Osteocyte (in vitro differentiated cells): Measurements from ENCODE around the gene CACFD1. TPM values are rescaled to one million over a fixed set of nuclear protein-coding genes. Genes with fewer than 3 reads are reported as not detected.

Experiments used
- DNase-seq: peaks from one replicate; pipeline ENCODE4 v3.0.0; 2021; ENCODE audit warnings: mixed read lengths; ENCODE audit not compliant: unreplicated experiment; ENCODE audit errors: extremely low spot score
- H3K27ac Mint-ChIP-seq: one replicate; pipeline ENCODE4 v1.8.0; 2021; ENCODE audit warnings: mild to moderate bottlenecking, mixed read lengths; ENCODE audit not compliant: unreplicated experiment
- H3K27me3 Mint-ChIP-seq: one replicate; pipeline ENCODE4 v1.8.0; 2021; ENCODE audit warnings: mixed read lengths; ENCODE audit not compliant: unreplicated experiment
- H3K36me3 Mint-ChIP-seq: one replicate; pipeline ENCODE4 v1.8.0; 2021; ENCODE audit warnings: mixed read lengths; ENCODE audit not compliant: unreplicated experiment
- H3K4me1 Mint-ChIP-seq: one replicate; pipeline ENCODE4 v1.8.0; 2021; ENCODE audit warnings: mixed read lengths; ENCODE audit not compliant: unreplicated experiment
- H3K4me3 Mint-ChIP-seq: one replicate; pipeline ENCODE4 v1.8.0; 2021; ENCODE audit warnings: mild to moderate bottlenecking, moderate library complexity, mixed read lengths; ENCODE audit not compliant: unreplicated experiment
- H3K9me3 Mint-ChIP-seq: one replicate; pipeline ENCODE4 v1.8.0; 2021; ENCODE audit warnings: mixed read lengths; ENCODE audit not compliant: unreplicated experiment
- total RNA-seq: library from RNA; stranded (reverse); gene quantifications from 2 replicates; pipeline ENCODE4 v1.2.1, GENCODE V29; 2021
- TF ChIP-seq, protein P1 (sequence below): fragments of 200-600 bp; sonication (generic); IDR thresholded peaks from 2 replicates; pipeline ENCODE4 v1.5.0; 2021; ENCODE audit warnings: antibody characterized with exemption, mild to moderate bottlenecking, moderate library complexity

Gene CACFD1
- total RNA-seq, 1 donor from 2014 or later: 29.3 TPM

GRCh38 chr9:133472753-133473378 lies 13.1 kb downstream of the CACFD1 start:
- no peaks in the 10 kb centered on the region for H3K27me3 Mint-ChIP-seq
- H3K9me3 Mint-ChIP-seq: no peaks in the 10 kb centered on the region
- H3K4me1 Mint-ChIP-seq: peaks cover 4% of the 10 kb centered on the region
- no peak overlapping the region for H3K4me3 Mint-ChIP-seq
- TF ChIP-seq, protein P1, sequence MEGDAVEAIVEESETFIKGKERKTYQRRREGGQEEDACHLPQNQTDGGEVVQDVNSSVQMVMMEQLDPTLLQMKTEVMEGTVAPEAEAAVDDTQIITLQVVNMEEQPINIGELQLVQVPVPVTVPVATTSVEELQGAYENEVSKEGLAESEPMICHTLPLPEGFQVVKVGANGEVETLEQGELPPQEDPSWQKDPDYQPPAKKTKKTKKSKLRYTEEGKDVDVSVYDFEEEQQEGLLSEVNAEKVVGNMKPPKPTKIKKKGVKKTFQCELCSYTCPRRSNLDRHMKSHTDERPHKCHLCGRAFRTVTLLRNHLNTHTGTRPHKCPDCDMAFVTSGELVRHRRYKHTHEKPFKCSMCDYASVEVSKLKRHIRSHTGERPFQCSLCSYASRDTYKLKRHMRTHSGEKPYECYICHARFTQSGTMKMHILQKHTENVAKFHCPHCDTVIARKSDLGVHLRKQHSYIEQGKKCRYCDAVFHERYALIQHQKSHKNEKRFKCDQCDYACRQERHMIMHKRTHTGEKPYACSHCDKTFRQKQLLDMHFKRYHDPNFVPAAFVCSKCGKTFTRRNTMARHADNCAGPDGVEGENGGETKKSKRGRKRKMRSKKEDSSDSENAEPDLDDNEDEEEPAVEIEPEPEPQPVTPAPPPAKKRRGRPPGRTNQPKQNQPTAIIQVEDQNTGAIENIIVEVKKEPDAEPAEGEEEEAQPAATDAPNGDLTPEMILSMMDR: no peak
- no peak overlapping the region for H3K27ac Mint-ChIP-seq
- DNase-seq: no peak
- H3K36me3 Mint-ChIP-seq: no peaks in the 10 kb centered on the region

DNA sequence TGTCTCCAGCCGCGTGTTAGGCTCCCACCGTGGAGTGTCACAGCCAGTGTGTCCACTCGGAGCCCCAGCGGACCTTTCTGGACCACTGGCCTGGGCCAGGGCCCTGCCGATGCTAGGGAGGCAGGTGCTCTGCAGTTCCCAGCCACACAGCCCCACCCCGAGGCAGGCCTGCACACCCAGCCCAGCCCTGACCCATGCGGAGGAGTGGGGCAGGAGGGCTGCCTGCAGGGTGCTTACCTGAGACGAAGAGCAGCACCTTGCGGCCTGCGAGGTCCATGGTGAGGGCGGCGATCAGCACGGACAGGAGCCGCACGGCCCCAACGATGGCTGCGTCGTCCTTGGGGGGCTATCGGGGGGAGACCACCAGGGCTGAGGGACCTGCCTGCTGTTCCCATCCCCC lies 14.0 kb downstream of the CACFD1 start:
- Mint-ChIP-seq H3K27me3 (no peaks in the 10 kb centered on the region), H3K4me3 (no peak overlapping the region), H3K9me3 (no peaks in the 10 kb centered on the region)

GRCh38 chr9:133474215-133474614 lies 14.4 kb downstream of the CACFD1 start:
- no peaks in the 10 kb centered on the region for H3K27me3 Mint-ChIP-seq
- H3K27ac Mint-ChIP-seq: no peak overlapping the region
- no peak overlapping the region for H3K4me3 Mint-ChIP-seq
- DNase-seq: no peak
- TF ChIP-seq, protein P1: no peak
- H3K36me3 Mint-ChIP-seq: no peaks in the 10 kb centered on the region
- H3K9me3 Mint-ChIP-seq: no peaks in the 10 kb centered on the region
- peaks cover 5% of the 10 kb centered on the region for H3K4me1 Mint-ChIP-seq

More for the DNA sequence above, 14.0 kb downstream of the CACFD1 start:
- peaks cover 5% of the 10 kb centered on the region for H3K4me1 Mint-ChIP-seq
- DNase-seq: no peak
- TF ChIP-seq, protein P1: no peak
- H3K36me3 Mint-ChIP-seq: no peaks in the 10 kb centered on the region
- no peak overlapping the region for H3K27ac Mint-ChIP-seq

GRCh38 chr9:133474853-133475252 lies 15.1 kb downstream of the CACFD1 start:
- TF ChIP-seq, protein P1: no peak
- Mint-ChIP-seq H3K4me1 (peaks cover 9% of the 10 kb centered on the region), H3K4me3 (no peak overlapping the region), H3K27ac (no peak overlapping the region), H3K27me3 (no peaks in the 10 kb centered on the region), H3K9me3 (no peaks in the 10 kb centered on the region), H3K36me3 (no peaks in the 10 kb centered on the region)
- no peak for DNase-seq

GRCh38 chr9:133475292-133476012 lies 15.7 kb downstream of the CACFD1 start:
- Mint-ChIP-seq H3K4me3 (no peak overlapping the region), H3K27ac (no peak overlapping the region), H3K9me3 (no peaks in the 10 kb centered on the region), H3K36me3 (no peaks in the 10 kb centered on the region), H3K27me3 (no peaks in the 10 kb centered on the region), H3K4me1 (peaks cover 9% of the 10 kb centered on the region)
- TF ChIP-seq, protein P1: no peak
- no peak for DNase-seq
